Right ventricle myocardium superior (tissue), 1 donor: ENCODE data around the gene BAZ2B. TPM values are rescaled to one million over a fixed set of nuclear protein-coding genes. Genes with fewer than 3 reads are reported as not detected.
"Not testable (repeated sequence)": the region's sequence is repeated elsewhere in the genome, so short reads cannot be mapped to it uniquely, and the experiment has no call there.

Experiments
- ATAC-seq: fragments of 200-7000 bp; cut with Tn5 transposase; one replicate; pipeline ENCODE4 v1.9.1; 2020; ENCODE audit warnings: mild to moderate bottlenecking; ENCODE audit not compliant: poor library complexity
- DNase-seq: peaks from one replicate; pipeline ENCODE4 v3.0.0-alpha.2; 2020
- intact Hi-C: fragments of 100-400 bp; cut with DNase I; formaldehyde crosslinking; loops from one replicate; pipeline ENCODE4 v1.11.2; 2022
- long read RNA-seq: library from polyadenylated mRNA; unstranded; transcript quantifications from one replicate; pipeline ENCODE4 v2.0.0, GENCODE V29; 2021
- total RNA-seq: library from RNA; stranded (reverse); fragmentation: NEBNext Ultra II Directional; extraction: Animal tissue kit (Norgen Biotek cat#: 25700); gene quantifications from one replicate; pipeline ENCODE4 v1.2.1, GENCODE V29; 2021
- donor health status: DM: no; HTN: yes; CAD: no; lungs with severe emphysema.

The BAZ2B gene
- 27.0 TPM for total RNA-seq
- long read RNA-seq, partial matches to known transcripts = 0 of 3 reads
- long read RNA-seq, other reads (novel, unspliced or antisense) = 3 of 3 reads

- intact Hi-C loops = loop anchor here (5.0 kb wide), 1 partner anchor 96 kb away; the partner anchor contains the start of gene MARCHF7
- DNase-seq (no peak), ATAC-seq (peak; percentile 65)
Observed at GRCh38 chr2:159616286-159616701, at the start of gene BAZ2B. Gene BAZ2B (minus strand): TSS chr2:159616548. CDS start chr2:159478719, 137,829 bp downstream.

- DNase-seq (no peak), ATAC-seq (no peak)
- intact Hi-C loops = no loop called here
Observed at GRCh38 chr2:159661286-159661685, 44.9 kb upstream of the BAZ2B start.

- intact Hi-C loops = no loop called here
Observed at GRCh38 chr2:159658881-159659873, 42.8 kb upstream of the BAZ2B start.

GRCh38 chr2:159653962-159654361 is 37.6 kb upstream of the BAZ2B start:
- intact Hi-C loops = no loop called here
- ATAC-seq (no peak), DNase-seq (no peak)

More at GRCh38 chr2:159658881-159659873, 42.8 kb upstream of the BAZ2B start:
- ATAC-seq (peak; percentile 82), DNase-seq (no peak)

- ATAC-seq (no peak), DNase-seq (no peak)
- intact Hi-C loops = no loop called here
Observed at GRCh38 chr2:159651884-159652283, 35.5 kb upstream of the BAZ2B start.

- intact Hi-C loops = no loop called here
- ATAC-seq = no peak
- DNase-seq = no peak
Observed at GRCh38 chr2:159650574-159650973, 34.2 kb upstream of the BAZ2B start.

- no peak for DNase-seq
- intact Hi-C loops = no loop called here
- ATAC-seq = no peak
Observed at GRCh38 chr2:159648643-159649042, 32.3 kb upstream of the BAZ2B start.

GRCh38 chr2:159647667-159648066 is 31.3 kb upstream of the BAZ2B start:
- DNase-seq (no peak), ATAC-seq (no peak)
- intact Hi-C loops = no loop called here

GRCh38 chr2:159640176-159640575 is 23.8 kb upstream of the BAZ2B start:
- intact Hi-C loops = no loop called here
- no peak for ATAC-seq
- no peak for DNase-seq

- ATAC-seq (no peak), DNase-seq (no peak)
- intact Hi-C loops = no loop called here
Observed at GRCh38 chr2:159639712-159640111, 23.4 kb upstream of the BAZ2B start.

GRCh38 chr2:159639071-159639470 is 22.7 kb upstream of the BAZ2B start:
- intact Hi-C loops = no loop called here
- ATAC-seq (no peak), DNase-seq (no peak)

GRCh38 chr2:159637988-159638501 is 21.7 kb upstream of the BAZ2B start:
- DNase-seq = no peak
- intact Hi-C loops = no loop called here
- no peak for ATAC-seq

GRCh38 chr2:159637240-159637639 is 20.9 kb upstream of the BAZ2B start:
- DNase-seq (no peak), ATAC-seq (no peak)
- intact Hi-C loops = no loop called here

GRCh38 chr2:159635006-159635789 is 18.9 kb upstream of the BAZ2B start:
- intact Hi-C loops = no loop called here
- DNase-seq = no peak
- ATAC-seq = peak; percentile 25

- ATAC-seq (no peak), DNase-seq (no peak)
- intact Hi-C loops = no loop called here
Observed at GRCh38 chr2:159633219-159633618, 16.9 kb upstream of the BAZ2B start.

GRCh38 chr2:159625628-159626027 is 9.3 kb upstream of the BAZ2B start:
- intact Hi-C loops, DNase-seq: not testable (repeated sequence)

GRCh38 chr2:159623436-159623835 is 7.1 kb upstream of the BAZ2B start:
- DNase-seq = no peak
- intact Hi-C loops = no loop called here
- no peak for ATAC-seq

More at GRCh38 chr2:159625628-159626027, 9.3 kb upstream of the BAZ2B start:
- ATAC-seq = not testable (repeated sequence)

GRCh38 chr2:159622966-159623365 is 6.6 kb upstream of the BAZ2B start:
- ATAC-seq = no peak
- no peak for DNase-seq
- intact Hi-C loops = no loop called here

- no peak for DNase-seq
- intact Hi-C loops = no loop called here
- ATAC-seq = no peak
Observed at GRCh38 chr2:159620796-159621195, 4.4 kb upstream of the BAZ2B start.
